HCT116 (cell line): ENCODE measurements around the gene PLCXD1.

Source experiments
- SIN3A ChIP-seq: IDR thresholded peaks from 2 replicates; pipeline ENCODE4 v1.6.1; 2012; ENCODE audit warnings: low read depth
- TF ChIP-seq, protein P1 (sequence below), 3 experiments: fragments of 200-600 bp in 1 of 3; sonication (generic) in 1 of 3; IDR thresholded peaks in 2 of 3; conservative IDR thresholded peaks in 1 of 3; 2 replicates each; pipeline ENCODE4 v1.5.1; 2012 to 2017; ENCODE audit warnings: low read depth in 2 of 3, low read length in 2 of 3, antibody characterized with exemption in 1 of 3, borderline replicate concordance in 1 of 3, control low read depth in 1 of 3, mild to moderate bottlenecking in 1 of 3, mixed read lengths in 1 of 3, mixed run types in 1 of 3, moderate library complexity in 1 of 3; ENCODE audit not compliant: insufficient read depth in 1 of 3

DNA sequence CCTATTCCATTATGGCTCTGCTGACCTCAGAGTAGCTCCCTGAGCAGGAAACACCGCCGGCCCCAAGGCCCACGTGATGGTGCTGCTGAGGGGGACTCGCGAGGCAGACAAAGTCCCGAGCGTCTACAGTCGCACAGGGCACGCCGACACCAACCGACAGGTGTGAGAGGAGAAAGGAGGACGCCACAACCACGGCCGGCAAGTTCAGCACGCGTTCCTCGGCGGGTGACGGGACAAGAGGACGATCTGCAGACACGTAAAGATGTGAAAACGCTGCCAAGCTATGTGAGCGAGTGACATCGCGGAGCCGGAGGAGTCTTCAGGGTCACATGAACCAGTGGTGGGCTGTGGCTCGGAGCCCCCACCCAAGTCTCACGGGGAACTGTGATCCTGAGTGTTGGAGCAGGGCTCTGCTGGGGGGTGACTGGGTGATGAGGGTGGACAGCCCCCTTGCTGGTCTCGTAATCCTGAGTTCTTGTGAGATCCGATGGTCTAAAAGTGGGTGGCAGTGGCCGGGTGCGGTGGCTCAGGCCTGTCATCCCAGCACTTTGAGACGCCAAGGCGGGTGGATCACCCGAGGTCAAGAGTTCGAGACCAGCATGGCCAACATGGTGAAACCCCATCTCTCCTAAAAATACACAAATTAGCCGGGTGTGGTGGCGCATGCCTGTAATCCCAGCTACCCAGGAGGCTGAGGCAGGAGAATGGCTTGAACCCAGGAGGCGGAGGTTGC lies 71.6 kb downstream of the PLCXD1 start:
- TF ChIP-seq, protein P1, sequence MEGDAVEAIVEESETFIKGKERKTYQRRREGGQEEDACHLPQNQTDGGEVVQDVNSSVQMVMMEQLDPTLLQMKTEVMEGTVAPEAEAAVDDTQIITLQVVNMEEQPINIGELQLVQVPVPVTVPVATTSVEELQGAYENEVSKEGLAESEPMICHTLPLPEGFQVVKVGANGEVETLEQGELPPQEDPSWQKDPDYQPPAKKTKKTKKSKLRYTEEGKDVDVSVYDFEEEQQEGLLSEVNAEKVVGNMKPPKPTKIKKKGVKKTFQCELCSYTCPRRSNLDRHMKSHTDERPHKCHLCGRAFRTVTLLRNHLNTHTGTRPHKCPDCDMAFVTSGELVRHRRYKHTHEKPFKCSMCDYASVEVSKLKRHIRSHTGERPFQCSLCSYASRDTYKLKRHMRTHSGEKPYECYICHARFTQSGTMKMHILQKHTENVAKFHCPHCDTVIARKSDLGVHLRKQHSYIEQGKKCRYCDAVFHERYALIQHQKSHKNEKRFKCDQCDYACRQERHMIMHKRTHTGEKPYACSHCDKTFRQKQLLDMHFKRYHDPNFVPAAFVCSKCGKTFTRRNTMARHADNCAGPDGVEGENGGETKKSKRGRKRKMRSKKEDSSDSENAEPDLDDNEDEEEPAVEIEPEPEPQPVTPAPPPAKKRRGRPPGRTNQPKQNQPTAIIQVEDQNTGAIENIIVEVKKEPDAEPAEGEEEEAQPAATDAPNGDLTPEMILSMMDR (IDR thresholded peaks at IDR 0.05 in 2 of 3, conservative IDR thresholded peaks at IDR 0.05 in 1 of 3; ENCODE audit: borderline replicate concordance in 1 of 3, insufficient read depth in 1 of 3, low read depth in 2 of 3, low read length in 2 of 3): no peak
- no peak for TF ChIP-seq SIN3A
